ENCODE measurements around the gene LRFN2.

The LRFN2 gene

GRCh38 chr6:40474937-40475336 lies 112.2 kb downstream of the LRFN2 start:
- DNase-seq (ENCODE audit: low read depth) = no peak

- no peak for DNase-seq (ENCODE audit: low read depth)
Observed at GRCh38 chr6:40473026-40473425, 114.1 kb downstream of the LRFN2 start.

- no peak for DNase-seq (ENCODE audit: low read depth)
Observed at GRCh38 chr6:40472353-40472752, 114.8 kb downstream of the LRFN2 start.

- DNase-seq (ENCODE audit: low read depth) = no peak
Observed at GRCh38 chr6:40471243-40471642, 115.9 kb downstream of the LRFN2 start.

GRCh38 chr6:40469323-40469722 lies 117.8 kb downstream of the LRFN2 start:
- no peak for DNase-seq (ENCODE audit: low read depth)

- DNase-seq (ENCODE audit: low read depth) = no peak
Observed at GRCh38 chr6:40466986-40467539, 120.1 kb downstream of the LRFN2 start.

GRCh38 chr6:40461643-40462042 lies 125.5 kb downstream of the LRFN2 start:
- no peak for DNase-seq (ENCODE audit: low read depth)

- DNase-seq (ENCODE audit: low read depth) = no peak
Observed at GRCh38 chr6:40460380-40460779, 126.8 kb downstream of the LRFN2 start.

GRCh38 chr6:40457261-40457660 lies 129.9 kb downstream of the LRFN2 start:
- no peak for DNase-seq (ENCODE audit: low read depth)

- DNase-seq (ENCODE audit: low read depth) = no peak
Observed at GRCh38 chr6:40456390-40457013, 130.7 kb downstream of the LRFN2 start.

- DNase-seq (ENCODE audit: low read depth) = no peak
Observed at GRCh38 chr6:40455686-40456389, 131.3 kb downstream of the LRFN2 start.

- DNase-seq (ENCODE audit: low read depth) = no peak
Observed at GRCh38 chr6:40450483-40450882, 136.7 kb downstream of the LRFN2 start.

- no peak for DNase-seq (ENCODE audit: low read depth)
Observed at GRCh38 chr6:40444811-40445210, 142.4 kb downstream of the LRFN2 start.

- no peak for DNase-seq (ENCODE audit: low read depth)
Observed at GRCh38 chr6:40444312-40444711, 142.9 kb downstream of the LRFN2 start.

GRCh38 chr6:40443842-40444241 lies 143.3 kb downstream of the LRFN2 start:
- no peak for DNase-seq (ENCODE audit: low read depth)

GRCh38 chr6:40442591-40442990 lies 144.6 kb downstream of the LRFN2 start:
- DNase-seq (ENCODE audit: low read depth) = no peak

- no peak for DNase-seq (ENCODE audit: low read depth)
Observed at GRCh38 chr6:40441150-40441549, 146.0 kb downstream of the LRFN2 start.

GRCh38 chr6:40440053-40440452 lies 147.1 kb downstream of the LRFN2 start:
- no peak for DNase-seq (ENCODE audit: low read depth)

GRCh38 chr6:40439026-40439800 lies 148.0 kb downstream of the LRFN2 start:
- DNase-seq (ENCODE audit: low read depth) = no peak

GRCh38 chr6:40438246-40438887 lies 148.8 kb downstream of the LRFN2 start:
- no peak for DNase-seq (ENCODE audit: low read depth)

GRCh38 chr6:40437631-40438030 lies 149.5 kb downstream of the LRFN2 start:
- DNase-seq (ENCODE audit: low read depth) = no peak
